Coronary artery (tissue), 2 donors: ENCODE data around the gene CBLL1.

Source experiments
- DNase-seq: peaks from one replicate; pipeline ENCODE4 v3.0.0-alpha.2; 2017; ENCODE audit warnings: low spot score
- H3K27ac ChIP-seq, 2 donors: fragments of 200-600 bp; sonication (generic); one replicate each; pipeline ENCODE4 v1.5.1; 2016 to 2019
- H3K4me3 ChIP-seq: fragments of 200-600 bp; sonication (generic); 2 replicates; pipeline ENCODE4 v1.5.1; 2016; ENCODE audit warnings: mild to moderate bottlenecking, moderate library complexity
- CTCF ChIP-seq: fragments of 200-600 bp; sonication (generic); IDR thresholded peaks from one replicate; pipeline ENCODE4 v1.5.1; 2019; ENCODE audit warnings: antibody characterized with exemption

CBLL1 gene

GRCh38 chr7:107703219-107703618 is 40.7 kb upstream of the CBLL1 start:
- DNase-seq, result no peak
- TF ChIP-seq CTCF, result no peak
- Histone ChIP-seq H3K27ac (no peak overlapping the region), H3K4me3 (no peak overlapping the region)

- no peak overlapping the region for H3K4me3 ChIP-seq
- no peak for TF ChIP-seq CTCF
- DNase-seq, result no peak
- H3K27ac ChIP-seq, result no peak overlapping the region
Measured at GRCh38 chr7:107703872-107704271, 40.1 kb upstream of the CBLL1 start.

GRCh38 chr7:107708956-107709355 is 35.0 kb upstream of the CBLL1 start:
- no peak overlapping the region for H3K27ac ChIP-seq
- no peak for DNase-seq
- H3K4me3 ChIP-seq, result no peak overlapping the region
- no peak for TF ChIP-seq CTCF

- TF ChIP-seq CTCF, result no peak
- DNase-seq, result no peak
- no peak overlapping the region for H3K4me3 ChIP-seq
- no peak overlapping the region for H3K27ac ChIP-seq
Measured at GRCh38 chr7:107711301-107711700, 32.6 kb upstream of the CBLL1 start.

DNA sequence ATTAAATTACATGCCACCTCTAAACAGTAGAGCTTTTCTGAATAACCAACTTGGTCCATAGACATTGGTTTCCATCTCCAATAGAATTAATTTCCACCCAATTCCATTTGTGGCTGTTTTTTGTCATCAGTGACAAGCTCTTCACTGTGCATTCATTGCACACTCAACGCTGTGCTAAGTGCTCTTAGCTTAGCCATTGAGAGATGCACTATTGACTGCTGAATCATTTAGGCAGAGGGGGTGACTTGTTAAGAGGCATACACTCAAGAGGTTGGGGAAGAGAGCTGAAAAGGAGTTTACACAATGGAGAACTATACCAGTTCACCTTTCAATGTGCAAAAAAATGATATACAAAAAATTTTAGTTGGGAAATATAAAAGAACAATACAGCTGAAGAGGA is 31.9 kb upstream of the CBLL1 start:
- no peak for DNase-seq
- H3K4me3 ChIP-seq, result no peak overlapping the region
- H3K27ac ChIP-seq, result no peak overlapping the region
- TF ChIP-seq CTCF, result no peak

DNA sequence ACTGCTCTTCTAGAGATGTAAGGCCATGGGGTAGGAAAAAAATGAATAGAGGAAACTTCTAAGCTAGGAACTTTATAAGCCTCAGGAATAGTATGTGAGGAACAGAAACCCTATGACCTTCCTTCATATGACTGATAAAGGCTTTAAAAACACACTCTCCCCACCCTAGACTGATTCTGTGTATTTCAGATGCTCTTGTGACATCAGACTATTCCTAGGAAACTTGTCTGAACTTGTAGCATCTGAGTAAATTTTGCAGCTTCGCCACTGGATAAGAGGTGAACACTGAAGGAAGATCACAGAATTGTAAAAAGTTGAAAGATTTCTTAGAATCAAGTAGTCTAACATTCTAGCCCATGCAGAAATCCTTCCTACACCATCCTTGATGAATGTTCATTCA is 31.0 kb upstream of the CBLL1 start:
- no peak overlapping the region for H3K27ac ChIP-seq

DNA sequence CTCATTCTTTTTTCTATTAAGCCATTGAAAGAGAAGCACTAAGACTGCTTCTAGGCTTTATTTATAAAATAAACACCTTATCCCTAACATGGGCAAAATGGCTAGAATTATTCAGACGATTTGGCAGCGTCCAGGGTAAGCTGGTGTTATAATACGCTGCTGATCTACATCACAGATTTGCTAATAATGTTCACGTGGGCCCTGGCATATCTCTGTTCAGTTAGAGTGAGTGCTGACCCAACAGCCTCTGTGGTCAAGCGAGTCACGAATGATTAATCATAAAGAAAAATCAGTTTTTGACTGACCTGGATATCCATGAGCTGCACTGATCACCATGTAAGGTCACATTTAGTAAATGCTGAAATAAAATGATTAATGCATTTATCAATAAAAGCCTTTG is 28.4 kb upstream of the CBLL1 start:
- no peak for DNase-seq
- no peak overlapping the region for H3K27ac ChIP-seq
- H3K4me3 ChIP-seq, result no peak overlapping the region
- TF ChIP-seq CTCF, result no peak

More for the DNA sequence above, 31.0 kb upstream of the CBLL1 start:
- no peak for DNase-seq
- no peak overlapping the region for H3K4me3 ChIP-seq
- TF ChIP-seq CTCF, result no peak
